A549 treated with AZD9567 at 1 μM for 4 hours (cell line): Measurements from ENCODE around the gene SEC16A. TPM values are rescaled to one million over a fixed set of nuclear protein-coding genes. Genes with fewer than 3 reads are reported as not detected.

ENCODE experiments used
- total RNA-seq: library from RNA; stranded (reverse); fragments of 200-300 nt; extraction: Qiagen RNA extraction; gene quantifications from 5 replicates; pipeline ENCODE4 v1.2.3, GENCODE V29; 2022; ENCODE audit not compliant: insufficient read depth

The SEC16A gene, protein sequence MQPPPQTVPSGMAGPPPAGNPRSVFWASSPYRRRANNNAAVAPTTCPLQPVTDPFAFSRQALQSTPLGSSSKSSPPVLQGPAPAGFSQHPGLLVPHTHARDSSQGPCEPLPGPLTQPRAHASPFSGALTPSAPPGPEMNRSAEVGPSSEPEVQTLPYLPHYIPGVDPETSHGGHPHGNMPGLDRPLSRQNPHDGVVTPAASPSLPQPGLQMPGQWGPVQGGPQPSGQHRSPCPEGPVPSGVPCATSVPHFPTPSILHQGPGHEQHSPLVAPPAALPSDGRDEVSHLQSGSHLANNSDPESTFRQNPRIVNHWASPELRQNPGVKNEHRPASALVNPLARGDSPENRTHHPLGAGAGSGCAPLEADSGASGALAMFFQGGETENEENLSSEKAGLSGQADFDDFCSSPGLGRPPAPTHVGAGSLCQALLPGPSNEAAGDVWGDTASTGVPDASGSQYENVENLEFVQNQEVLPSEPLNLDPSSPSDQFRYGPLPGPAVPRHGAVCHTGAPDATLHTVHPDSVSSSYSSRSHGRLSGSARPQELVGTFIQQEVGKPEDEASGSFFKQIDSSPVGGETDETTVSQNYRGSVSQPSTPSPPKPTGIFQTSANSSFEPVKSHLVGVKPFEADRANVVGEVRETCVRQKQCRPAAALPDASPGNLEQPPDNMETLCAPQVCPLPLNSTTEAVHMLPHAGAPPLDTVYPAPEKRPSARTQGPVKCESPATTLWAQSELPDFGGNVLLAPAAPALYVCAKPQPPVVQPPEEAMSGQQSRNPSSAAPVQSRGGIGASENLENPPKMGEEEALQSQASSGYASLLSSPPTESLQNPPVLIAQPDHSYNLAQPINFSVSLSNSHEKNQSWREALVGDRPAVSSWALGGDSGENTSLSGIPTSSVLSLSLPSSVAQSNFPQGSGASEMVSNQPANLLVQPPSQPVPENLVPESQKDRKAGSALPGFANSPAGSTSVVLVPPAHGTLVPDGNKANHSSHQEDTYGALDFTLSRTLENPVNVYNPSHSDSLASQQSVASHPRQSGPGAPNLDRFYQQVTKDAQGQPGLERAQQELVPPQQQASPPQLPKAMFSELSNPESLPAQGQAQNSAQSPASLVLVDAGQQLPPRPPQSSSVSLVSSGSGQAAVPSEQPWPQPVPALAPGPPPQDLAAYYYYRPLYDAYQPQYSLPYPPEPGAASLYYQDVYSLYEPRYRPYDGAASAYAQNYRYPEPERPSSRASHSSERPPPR (N-terminal part only)
- total RNA-seq, result 57.7 to 66.1 TPM (median 59.9 TPM) in 5 replicates

DNA sequence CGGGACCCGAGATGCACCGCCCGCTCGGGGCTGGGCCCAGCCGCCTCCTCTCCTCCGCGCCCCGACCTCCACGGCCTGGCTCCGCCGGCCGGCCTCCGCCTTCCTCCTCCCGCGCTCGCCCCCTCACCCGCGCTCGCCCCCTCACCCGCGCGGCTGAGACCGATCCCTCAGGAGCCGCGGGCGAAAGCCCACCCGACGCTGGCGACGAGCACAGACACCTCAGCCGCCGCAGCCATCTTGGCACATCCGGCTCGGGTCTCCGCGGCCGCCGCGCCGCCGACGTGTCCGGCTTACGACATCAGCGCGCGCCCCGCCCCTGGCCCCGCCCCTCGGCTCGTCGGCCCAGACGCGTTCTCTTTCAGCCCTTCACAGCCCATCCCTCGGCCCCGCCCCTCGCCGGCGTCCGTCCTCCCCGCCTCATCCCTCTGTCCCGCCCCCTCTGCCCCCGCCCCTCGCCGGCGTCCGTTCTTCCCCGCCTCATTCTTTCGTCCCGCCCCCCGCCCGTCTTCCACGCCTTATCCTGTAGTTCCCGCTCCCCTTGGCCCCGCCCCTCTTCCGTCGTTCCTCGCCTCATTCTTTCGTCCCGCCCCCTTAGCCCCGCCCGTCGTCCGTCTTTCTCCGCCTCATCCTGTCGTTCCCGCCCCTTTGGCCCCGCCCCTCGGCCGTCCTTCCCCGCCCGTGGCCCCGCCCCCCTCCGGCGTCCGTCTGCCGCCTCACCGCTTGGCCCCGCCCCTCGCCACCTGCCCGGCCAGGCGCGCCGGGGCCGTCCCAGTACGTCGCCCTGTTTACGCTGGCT is at the start of gene SEC16A:
TSS of gene SEC16A (minus strand) at position 248 of the 796 bp plus-strand sequence. CDS start 5,425 bp downstream, outside the sequence.

DNA sequence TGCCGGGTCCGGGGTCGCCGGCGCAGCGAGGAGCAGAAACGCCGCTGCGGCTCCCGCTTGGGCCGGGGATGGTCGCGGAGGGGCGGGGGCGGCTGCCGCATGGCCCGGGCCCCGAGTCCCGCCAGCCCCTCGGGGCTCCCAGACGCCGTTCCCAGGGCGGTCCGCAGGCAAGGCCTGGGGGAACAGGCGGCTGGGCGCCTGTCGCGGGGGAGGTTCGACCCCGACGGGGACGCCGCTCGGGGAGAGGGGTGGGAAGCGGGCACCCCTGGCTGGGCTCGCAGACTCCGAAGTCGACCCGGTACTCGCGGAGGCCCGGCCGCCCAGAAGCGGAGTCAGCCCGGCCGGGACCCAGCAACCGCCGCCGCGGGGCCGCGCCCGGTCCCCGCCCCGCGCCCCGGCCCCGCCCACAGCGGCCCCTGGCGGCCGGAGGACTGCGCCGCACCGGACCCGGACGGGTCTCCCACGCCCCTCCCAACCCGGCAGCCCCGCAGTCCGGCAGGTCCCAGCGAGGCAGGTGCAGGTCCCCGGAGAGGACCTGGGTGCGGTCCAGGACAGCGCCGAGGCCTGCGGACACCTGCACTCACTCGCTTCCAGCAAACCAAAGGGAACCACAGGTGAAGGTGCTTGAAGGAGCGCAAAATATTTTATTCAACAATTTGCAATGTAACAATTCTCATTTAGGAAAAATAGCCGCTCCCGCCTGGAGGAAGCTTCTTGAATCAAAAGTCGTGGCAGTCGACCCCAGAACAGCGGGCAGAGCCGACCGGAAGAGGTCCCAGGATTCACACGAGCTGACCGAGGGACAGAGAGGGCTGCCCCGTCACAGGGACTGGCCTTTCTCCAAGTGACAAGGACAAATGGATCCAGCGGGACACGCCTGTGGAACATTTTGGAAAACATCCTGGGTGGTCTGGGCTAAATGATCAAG is 43.1 kb downstream of the SEC16A start, which contains the start of gene INPP5E:
TSS of gene INPP5E (minus strand) at position 365 of the 928 bp plus-strand sequence. CDS start 426 bp downstream, outside the sequence.

DNA sequence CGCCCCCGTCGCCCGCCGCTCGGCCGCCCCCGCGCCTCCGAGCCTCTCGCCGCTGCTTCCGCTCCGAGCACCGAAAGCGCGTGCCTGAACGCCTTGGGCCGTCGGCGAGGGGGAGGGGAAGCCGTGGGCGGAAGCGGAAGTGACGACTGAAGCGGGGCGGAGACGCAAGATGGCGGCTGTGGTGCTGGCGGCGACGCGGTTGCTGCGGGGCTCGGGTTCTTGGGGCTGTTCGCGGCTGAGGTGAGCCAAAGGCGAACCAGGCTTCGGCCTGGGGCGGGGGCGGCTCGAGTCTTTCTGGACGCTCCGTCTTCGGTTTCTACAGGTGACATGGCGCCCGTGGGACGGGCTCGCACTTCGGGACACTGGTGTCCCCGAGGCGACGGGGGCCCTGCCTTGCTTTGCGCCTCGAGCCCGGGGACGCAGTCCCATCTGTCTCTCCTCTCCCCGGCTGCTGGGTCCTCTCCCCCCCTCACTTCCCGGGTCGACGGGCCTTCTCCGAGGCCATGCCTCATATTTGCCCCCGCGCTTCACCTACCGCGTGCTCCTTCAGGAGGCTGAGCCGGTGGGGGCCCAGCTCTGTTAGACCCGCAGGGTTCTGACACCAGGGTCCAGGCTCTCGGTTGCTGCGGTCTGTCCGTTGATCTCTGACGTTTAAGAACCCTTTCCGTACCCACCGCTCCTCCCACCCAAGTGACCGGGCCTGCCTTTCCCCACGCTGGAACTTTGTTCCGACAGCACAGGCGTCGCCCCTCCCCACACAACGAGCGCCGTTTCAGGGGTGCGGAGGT is 72.1 kb downstream of the SEC16A start, which contains the start of the genes ENTR1 and PMPCA:
TSS of gene ENTR1 (minus strand) at position 115 of the 788 bp plus-strand sequence. CDS start 217 bp downstream, outside the sequence.
TSS of gene PMPCA (plus strand) at position 159 of the 788 bp plus-strand sequence. CDS start at position 170, 11 bp downstream.

DNA sequence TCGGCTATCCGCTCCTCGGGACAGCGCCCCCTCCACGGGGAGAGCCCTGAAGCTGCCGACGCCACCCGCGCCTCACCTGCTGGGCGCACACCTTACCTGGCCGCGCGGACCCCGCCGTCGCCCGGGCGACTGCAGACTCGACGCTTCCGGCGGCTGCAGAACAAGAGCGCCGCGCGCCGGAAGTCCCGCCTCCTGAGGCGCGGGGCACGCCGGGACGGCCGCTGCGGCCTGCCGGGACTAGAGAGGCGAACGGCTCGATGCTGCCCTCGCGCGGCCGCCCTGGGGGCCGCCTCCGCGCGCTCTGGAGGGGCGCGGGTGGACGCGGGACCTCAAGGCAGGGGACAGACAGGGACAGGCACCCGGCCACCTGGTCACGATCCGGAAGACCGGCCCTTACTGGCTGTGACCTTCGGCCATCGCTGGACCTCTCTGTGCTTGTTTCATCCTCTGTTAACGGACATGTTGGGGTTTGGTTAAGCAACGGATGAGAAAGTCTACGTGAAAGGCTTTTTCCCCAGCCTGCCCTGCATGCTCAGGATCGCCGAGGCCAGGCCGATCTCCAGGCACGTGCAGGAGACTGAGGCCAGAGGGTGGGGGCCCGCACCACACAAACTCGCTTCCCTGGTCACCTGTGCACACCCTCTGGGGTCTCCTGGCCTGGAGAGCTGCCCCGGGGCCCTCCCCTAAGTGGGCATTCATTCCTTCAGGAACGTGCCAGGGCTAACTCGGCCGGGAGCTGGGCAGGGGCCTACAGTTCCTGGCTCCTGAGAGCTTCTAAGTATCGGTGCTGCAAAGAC is 82.6 kb downstream of the SEC16A start, which contains the start of gene SNAPC4:
TSS of gene SNAPC4 (minus strand) at position 133 of the 797 bp plus-strand sequence. CDS start 1,742 bp downstream, outside the sequence.

Other genes with a start within 250 kb of the SEC16A start
- 24.9 to 30.9 TPM (median 29.4 TPM) in 5 replicates for gene QSOX2, start 237.2 kb downstream of the SEC16A start, total RNA-seq
- 0.01 to 0.02 TPM (median 0.01 TPM) in 3 of 5 replicates, not detected in the others for gene CCDC187, start 178.9 kb downstream of the SEC16A start, total RNA-seq
- 8.2 to 14.1 TPM (median 13.1 TPM) in 5 replicates for gene GPSM1, start 155.5 kb downstream of the SEC16A start, total RNA-seq
- 11.8 to 40.4 TPM (median 37.1 TPM) in 5 replicates for gene DNLZ, start 119.3 kb downstream of the SEC16A start, total RNA-seq
- 1.0 to 1.8 TPM (median 1.3 TPM) in 4 of 5 replicates, not detected in the other for gene CARD9, start 109.4 kb downstream of the SEC16A start, total RNA-seq
- 6.8 to 15.6 TPM (median 14.5 TPM) in 5 replicates for gene SNAPC4, start 82.9 kb downstream of the SEC16A start, total RNA-seq
- gene ENTR1, start 72.4 kb downstream of the SEC16A start, total RNA-seq, result 50.6 to 84.8 TPM (median 75.1 TPM) in 5 replicates
- 82.6 to 130 TPM (median 85.8 TPM) in 5 replicates for gene PMPCA, start 72.4 kb downstream of the SEC16A start, total RNA-seq
- gene INPP5E, start 43.2 kb downstream of the SEC16A start, total RNA-seq, result 14.6 to 24.5 TPM (median 23.8 TPM) in 5 replicates
- 11.5 to 21.5 TPM (median 13.1 TPM) in 5 replicates for gene NOTCH1, start 63.0 kb upstream of the SEC16A start, total RNA-seq
- 37.1 to 59.8 TPM (median 58.8 TPM) in 5 replicates for gene EGFL7, start 179.9 kb upstream of the SEC16A start, total RNA-seq
- 64.9 to 105 TPM (median 101 TPM) in 5 replicates for gene AGPAT2, start 204.4 kb upstream of the SEC16A start, total RNA-seq
- gene DIPK1B, start 229.5 kb upstream of the SEC16A start, total RNA-seq, result 3.7 to 8.1 TPM (median 7.0 TPM) in 5 replicates